K562 (cell line): ENCODE data around the gene KCNMB3. TPM values are rescaled to one million over a fixed set of nuclear protein-coding genes. Genes with fewer than 3 reads are reported as not detected.

Experiments
- ARID1B ChIP-seq: fragments of 450-650 bp; IDR thresholded peaks from 2 replicates; pipeline ENCODE4 v1.6.1; 2016; ENCODE audit warnings: antibody characterized with exemption, mild to moderate bottlenecking, inconsistent platforms
- CHD1 ChIP-seq: fragments of 200-600 bp; sonication (generic); IDR thresholded peaks from one replicate; pipeline ENCODE4 v1.6.1; 2012; ENCODE audit warnings: mild to moderate bottlenecking, moderate library complexity, low read length, inconsistent platforms
- E2F3 ChIP-seq: fragments of 250-450 bp; sonication (Bioruptor Pico); IDR thresholded peaks from 2 replicates; pipeline ENCODE4 v1.4.0; 2020; ENCODE audit warnings: mild to moderate bottlenecking
- KAT2B ChIP-seq: IDR thresholded peaks from one replicate; pipeline ENCODE4 v1.6.1; 2012; ENCODE audit warnings: low read depth, mild to moderate bottlenecking, control low read depth, inconsistent platforms, low read length, moderate library complexity
- KAT7 ChIP-seq: sonication (generic); formaldehyde crosslinking; IDR thresholded peaks from 2 replicates; pipeline ENCODE4 v1.8.0; 2022; ENCODE audit warnings: missing genetic modification reagents, mild to moderate bottlenecking, borderline replicate concordance
- KLF10 ChIP-seq: fragments of 250-450 bp; sonication (Bioruptor Pico); IDR thresholded peaks from 2 replicates; pipeline ENCODE4 v1.6.1; 2021; ENCODE audit warnings: matching md5 sums
- NR2C1 ChIP-seq, 2 experiments: fragments of 450-650 bp; IDR thresholded peaks; 2 replicates each; pipeline ENCODE4 v1.6.1; 2017; ENCODE audit warnings: mild to moderate bottlenecking in 2 of 2, antibody characterized with exemption in 1 of 2, inconsistent platforms in 1 of 2, missing compliant biosample characterization in 1 of 2, missing genetic modification characterization in 1 of 2
- PHB2 ChIP-seq: fragments of 450-650 bp; IDR thresholded peaks from 2 replicates; pipeline ENCODE4 v1.6.1; 2017; ENCODE audit warnings: low read depth
- PHF20 ChIP-seq: fragments of 450-650 bp; IDR thresholded peaks from 2 replicates; pipeline ENCODE4 v1.6.1; 2018; ENCODE audit not compliant: partially characterized antibody
- SIN3A ChIP-seq, 2 experiments: fragments of 150-350 bp in 1 of 2; IDR thresholded peaks; 2 replicates each; pipeline ENCODE4 v1.6.1; 2011 to 2016; ENCODE audit warnings: borderline replicate concordance in 2 of 2, low read depth in 2 of 2, low read length in 2 of 2, mild to moderate bottlenecking in 2 of 2, moderate library complexity in 2 of 2; ENCODE audit not compliant: control insufficient read depth in 1 of 2
- SREBF2 ChIP-seq: sonication (generic); formaldehyde crosslinking; IDR thresholded peaks from 2 replicates; pipeline ENCODE4 v1.4.0; 2020; ENCODE audit warnings: mild to moderate bottlenecking, missing genetic modification reagents
- TEAD2 ChIP-seq: fragments of 450-650 bp; IDR thresholded peaks from 2 replicates; pipeline ENCODE4 v1.6.1; 2016; ENCODE audit warnings: missing genetic modification characterization, control low read depth, missing compliant biosample characterization
- ZNF143 ChIP-seq: sonication (generic); formaldehyde crosslinking; IDR thresholded peaks from 2 replicates; pipeline ENCODE4 v1.9.0; 2022; ENCODE audit warnings: mild to moderate bottlenecking, missing genetic modification reagents
- ZNF239 ChIP-seq: fragments of 250-450 bp; sonication (Bioruptor Pico); IDR thresholded peaks from 2 replicates; pipeline ENCODE4 v1.4.0; 2020; ENCODE audit warnings: mild to moderate bottlenecking
- ZNF253 ChIP-seq: fragments of 250-450 bp; sonication (Bioruptor Pico); conservative IDR thresholded peaks from 2 replicates; pipeline ENCODE4 v1.6.1; 2021; ENCODE audit warnings: mild to moderate bottlenecking
- ZNF384 ChIP-seq: IDR thresholded peaks from 2 replicates; pipeline ENCODE4 v1.6.1; 2012; ENCODE audit warnings: low read depth, low read length, improper control_type of control experiment
- ZNF77 ChIP-seq: fragments of 250-450 bp; sonication (Bioruptor Pico); IDR thresholded peaks from 2 replicates; pipeline ENCODE4 v1.5.0; 2020
- polyA plus RNA-seq, 8 experiments: library from polyadenylated mRNA; depleted of rRNA in 4 of 8; stranded (reverse) in 5 of 8; unstranded in 3 of 8; fragments of >200 nt; fragmentation: Nextera tagmentation in 2 of 8; fragmentation: Illumina TruSeq in 1 of 8; extraction: Ambion mirVana in 2 of 8; extraction: Trizol in 1 of 8; gene quantifications; 2 replicates each; pipeline versions ENCODE4 v1.2.1 to v1.2.3, GENCODE V29; 2011 to 2014; ENCODE audit warnings: inconsistent platforms in 1 of 8, missing spikeins in 1 of 8
- total RNA-seq, 7 experiments: library from RNA; depleted of rRNA in 6 of 7; stranded (reverse); fragments of >200 nt in 6 of 7; fragmentation: Illumina TruSeq in 2 of 7; extraction: Trizol in 2 of 7; gene quantifications; 2 replicates each; pipeline versions ENCODE4 v1.2.1 to v1.2.3, GENCODE V29; 2011 to 2021; ENCODE audit warnings: low replicate concordance in 1 of 7
- TF ChIP-seq, protein P1 (sequence below), 2 experiments: fragments of 250-450 bp in 1 of 2; fragments of 450-650 bp in 1 of 2; sonication (Bioruptor Pico) in 1 of 2; IDR thresholded peaks; 2 replicates each; pipeline versions ENCODE4 v1.6.1 to v1.8.0; 2016 to 2021; ENCODE audit warnings: mild to moderate bottlenecking in 2 of 2, moderate library complexity in 2 of 2, missing compliant biosample characterization in 1 of 2, missing genetic modification characterization in 1 of 2
- TF ChIP-seq, protein P2 (sequence below), 3 experiments: fragments of 200-800 bp in 1 of 3; fragments of 250-450 bp in 1 of 3; fragments of 450-650 bp in 1 of 3; sonication (Bioruptor Pico) in 1 of 3; sonication (Bioruptor generic) in 1 of 3; formaldehyde crosslinking in 1 of 3; IDR thresholded peaks; 2 replicates each; pipeline versions ENCODE4 v1.6.1 to v1.8.0; 2016 to 2022; ENCODE audit warnings: mild to moderate bottlenecking in 2 of 3, missing genetic modification characterization in 2 of 3, missing compliant biosample characterization in 1 of 3, moderate library complexity in 1 of 3
- TF ChIP-seq, protein P3 (sequence below): fragments of 450-650 bp; IDR thresholded peaks from 2 replicates; pipeline ENCODE4 v1.6.1; 2016; ENCODE audit warnings: mild to moderate bottlenecking
- TF ChIP-seq, protein P4 (sequence below), 2 experiments: fragments of 450-650 bp; IDR thresholded peaks; 2 replicates each; pipeline ENCODE4 v1.6.1; 2016

The KCNMB3 gene
- total and polyA plus RNA-seq, 9 of the 15 experiments (the other 6 are each of a cell fraction or from before 2014, with no cell fraction given), result 7.0 to 21.1 (median 14.3) TPM

DNA sequence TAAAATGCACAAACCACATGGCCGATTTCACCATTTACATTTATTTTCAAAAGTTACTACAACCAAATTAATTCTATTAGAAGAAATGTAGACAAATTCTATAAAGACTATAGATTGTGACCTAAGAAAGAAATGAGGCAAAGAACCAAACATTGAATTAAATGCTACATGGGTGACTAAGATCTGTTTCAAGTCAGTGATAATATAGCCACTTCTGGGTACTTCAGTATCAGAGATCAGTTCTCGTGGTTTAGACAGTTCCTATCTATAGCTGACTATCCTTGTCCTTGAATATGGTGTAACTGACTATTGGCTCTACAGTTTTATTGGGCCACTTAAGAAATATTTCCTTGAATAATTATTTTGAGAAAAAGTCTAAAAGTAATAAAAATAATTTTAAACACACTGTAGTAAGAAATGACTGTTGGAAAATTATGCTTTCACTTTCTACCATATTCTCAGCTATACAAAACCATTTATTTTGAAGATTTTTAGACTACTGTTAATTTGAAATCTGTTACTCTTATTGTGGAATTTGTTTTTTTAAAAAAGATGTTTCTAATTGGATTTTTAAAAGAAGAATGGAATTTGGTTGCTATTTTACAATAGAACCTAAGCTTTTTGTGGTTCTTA is 14.1 kb downstream of the KCNMB3 start (continued):
- TF ChIP-seq, protein P1, sequence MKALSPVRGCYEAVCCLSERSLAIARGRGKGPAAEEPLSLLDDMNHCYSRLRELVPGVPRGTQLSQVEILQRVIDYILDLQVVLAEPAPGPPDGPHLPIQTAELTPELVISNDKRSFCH (CRISPR knock-in tag; IDR thresholded peaks at IDR 0.05), result no peak
- TF ChIP-seq, protein P1 (tag; IDR thresholded peaks at IDR 0.05), result no peak
- no peak for TF ChIP-seq ZNF239
- no peak for TF ChIP-seq ZNF77 (CRISPR knock-in tag)
- TF ChIP-seq PHF20, result no peak
- TF ChIP-seq, protein P2, sequence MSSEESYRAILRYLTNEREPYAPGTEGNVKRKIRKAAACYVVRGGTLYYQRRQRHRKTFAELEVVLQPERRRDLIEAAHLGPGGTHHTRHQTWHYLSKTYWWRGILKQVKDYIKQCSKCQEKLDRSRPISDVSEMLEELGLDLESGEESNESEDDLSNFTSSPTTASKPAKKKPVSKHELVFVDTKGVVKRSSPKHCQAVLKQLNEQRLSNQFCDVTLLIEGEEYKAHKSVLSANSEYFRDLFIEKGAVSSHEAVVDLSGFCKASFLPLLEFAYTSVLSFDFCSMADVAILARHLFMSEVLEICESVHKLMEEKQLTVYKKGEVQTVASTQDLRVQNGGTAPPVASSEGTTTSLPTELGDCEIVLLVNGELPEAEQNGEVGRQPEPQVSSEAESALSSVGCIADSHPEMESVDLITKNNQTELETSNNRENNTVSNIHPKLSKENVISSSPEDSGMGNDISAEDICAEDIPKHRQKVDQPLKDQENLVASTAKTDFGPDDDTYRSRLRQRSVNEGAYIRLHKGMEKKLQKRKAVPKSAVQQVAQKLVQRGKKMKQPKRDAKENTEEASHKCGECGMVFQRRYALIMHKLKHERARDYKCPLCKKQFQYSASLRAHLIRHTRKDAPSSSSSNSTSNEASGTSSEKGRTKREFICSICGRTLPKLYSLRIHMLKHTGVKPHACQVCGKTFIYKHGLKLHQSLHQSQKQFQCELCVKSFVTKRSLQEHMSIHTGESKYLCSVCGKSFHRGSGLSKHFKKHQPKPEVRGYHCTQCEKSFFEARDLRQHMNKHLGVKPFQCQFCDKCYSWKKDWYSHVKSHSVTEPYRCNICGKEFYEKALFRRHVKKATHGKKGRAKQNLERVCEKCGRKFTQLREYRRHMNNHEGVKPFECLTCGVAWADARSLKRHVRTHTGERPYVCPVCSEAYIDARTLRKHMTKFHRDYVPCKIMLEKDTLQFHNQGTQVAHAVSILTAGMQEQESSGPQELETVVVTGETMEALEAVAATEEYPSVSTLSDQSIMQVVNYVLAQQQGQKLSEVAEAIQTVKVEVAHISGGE (CRISPR knock-in tag; IDR thresholded peaks at IDR 0.05), result no peak
- no peak for TF ChIP-seq NR2C1 (IDR thresholded peaks at IDR 0.05)
- TF ChIP-seq NR2C1 (tag; IDR thresholded peaks at IDR 0.05), result no peak
- TF ChIP-seq TEAD2, result no peak
- no peak for TF ChIP-seq E2F3 (CRISPR knock-in tag)
- TF ChIP-seq KAT7 (CRISPR knock-in tag), result no peak
- no peak for TF ChIP-seq PHB2
- no peak for TF ChIP-seq ZNF253
- TF ChIP-seq ZNF143, result no peak
- TF ChIP-seq, protein P3, sequence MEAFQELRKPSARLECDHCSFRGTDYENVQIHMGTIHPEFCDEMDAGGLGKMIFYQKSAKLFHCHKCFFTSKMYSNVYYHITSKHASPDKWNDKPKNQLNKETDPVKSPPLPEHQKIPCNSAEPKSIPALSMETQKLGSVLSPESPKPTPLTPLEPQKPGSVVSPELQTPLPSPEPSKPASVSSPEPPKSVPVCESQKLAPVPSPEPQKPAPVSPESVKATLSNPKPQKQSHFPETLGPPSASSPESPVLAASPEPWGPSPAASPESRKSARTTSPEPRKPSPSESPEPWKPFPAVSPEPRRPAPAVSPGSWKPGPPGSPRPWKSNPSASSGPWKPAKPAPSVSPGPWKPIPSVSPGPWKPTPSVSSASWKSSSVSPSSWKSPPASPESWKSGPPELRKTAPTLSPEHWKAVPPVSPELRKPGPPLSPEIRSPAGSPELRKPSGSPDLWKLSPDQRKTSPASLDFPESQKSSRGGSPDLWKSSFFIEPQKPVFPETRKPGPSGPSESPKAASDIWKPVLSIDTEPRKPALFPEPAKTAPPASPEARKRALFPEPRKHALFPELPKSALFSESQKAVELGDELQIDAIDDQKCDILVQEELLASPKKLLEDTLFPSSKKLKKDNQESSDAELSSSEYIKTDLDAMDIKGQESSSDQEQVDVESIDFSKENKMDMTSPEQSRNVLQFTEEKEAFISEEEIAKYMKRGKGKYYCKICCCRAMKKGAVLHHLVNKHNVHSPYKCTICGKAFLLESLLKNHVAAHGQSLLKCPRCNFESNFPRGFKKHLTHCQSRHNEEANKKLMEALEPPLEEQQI, result 0 out of 2 replicates have a peak, but pooled peaks have one; percentile 43
- no peak for TF ChIP-seq CHD1
- peak; percentile 55 for TF ChIP-seq ARID1B
- no peak for TF ChIP-seq ZNF384
- TF ChIP-seq KLF10, result no peak
- TF ChIP-seq SIN3A (IDR thresholded peaks at IDR 0.05; ENCODE audit: borderline replicate concordance in 2 of 2, control insufficient read depth in 1 of 2, low read depth in 2 of 2, low read length in 2 of 2), result no peak
- TF ChIP-seq, protein P4, sequence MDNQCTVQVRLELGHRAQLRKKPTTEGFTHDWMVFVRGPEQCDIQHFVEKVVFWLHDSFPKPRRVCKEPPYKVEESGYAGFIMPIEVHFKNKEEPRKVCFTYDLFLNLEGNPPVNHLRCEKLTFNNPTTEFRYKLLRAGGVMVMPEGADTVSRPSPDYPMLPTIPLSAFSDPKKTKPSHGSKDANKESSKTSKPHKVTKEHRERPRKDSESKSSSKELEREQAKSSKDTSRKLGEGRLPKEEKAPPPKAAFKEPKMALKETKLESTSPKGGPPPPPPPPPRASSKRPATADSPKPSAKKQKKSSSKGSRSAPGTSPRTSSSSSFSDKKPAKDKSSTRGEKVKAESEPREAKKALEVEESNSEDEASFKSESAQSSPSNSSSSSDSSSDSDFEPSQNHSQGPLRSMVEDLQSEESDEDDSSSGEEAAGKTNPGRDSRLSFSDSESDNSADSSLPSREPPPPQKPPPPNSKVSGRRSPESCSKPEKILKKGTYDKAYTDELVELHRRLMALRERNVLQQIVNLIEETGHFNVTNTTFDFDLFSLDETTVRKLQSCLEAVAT (IDR thresholded peaks at IDR 0.05), result no peak
- TF ChIP-seq SREBF2 (CRISPR knock-in tag), result no peak
- no peak for TF ChIP-seq KAT2B
